HepG2 (cell line): ENCODE measurements around the gene PNLDC1. TPM values are rescaled to one million over a fixed set of nuclear protein-coding genes. Genes with fewer than 3 reads are reported as not detected.

Experiments used
- GPBP1L1 ChIP-seq: sonication (generic); formaldehyde crosslinking; IDR thresholded peaks from 2 replicates; pipeline ENCODE4 v1.5.0; 2020; ENCODE audit warnings: mild to moderate bottlenecking, missing genetic modification reagents
- JARID2 ChIP-seq: sonication (generic); formaldehyde crosslinking; IDR thresholded peaks from 2 replicates; pipeline ENCODE4 v1.8.1; 2023; ENCODE audit warnings: missing genetic modification reagents, inconsistent platforms; ENCODE audit not compliant: insufficient replicate concordance
- LCORL ChIP-seq, 2 experiments: fragments of 450-650 bp in 1 of 2; sonication (generic) in 1 of 2; formaldehyde crosslinking in 1 of 2; IDR thresholded peaks; 2 replicates each; pipeline versions ENCODE4 v1.5.0 to v1.6.1; 2017 to 2020; ENCODE audit warnings: antibody characterized with exemption in 1 of 2, missing genetic modification reagents in 1 of 2
- PREB ChIP-seq: sonication (generic); formaldehyde crosslinking; IDR thresholded peaks from 2 replicates; pipeline ENCODE4 v1.4.0; 2020; ENCODE audit warnings: missing genetic modification reagents
- REPIN1 ChIP-seq: sonication (generic); formaldehyde crosslinking; IDR thresholded peaks from 2 replicates; pipeline ENCODE4 v1.8.0; 2022; ENCODE audit warnings: missing genetic modification reagents, low read depth, mild to moderate bottlenecking, borderline replicate concordance
- RFXAP ChIP-seq: sonication (generic); formaldehyde crosslinking; IDR thresholded peaks from 2 replicates; pipeline ENCODE4 v1.4.0; 2020; ENCODE audit warnings: missing genetic modification reagents, borderline replicate concordance
- SIN3A ChIP-seq: IDR thresholded peaks from 2 replicates; pipeline ENCODE4 v1.6.1; 2011; ENCODE audit warnings: low read depth, mild to moderate bottlenecking, control low read depth, low read length, borderline replicate concordance
- SNAPC4 ChIP-seq: sonication (generic); formaldehyde crosslinking; IDR thresholded peaks from 2 replicates; pipeline ENCODE4 v1.4.0; 2020; ENCODE audit warnings: mild to moderate bottlenecking, missing genetic modification reagents
- TIGD3 ChIP-seq: sonication (generic); formaldehyde crosslinking; IDR thresholded peaks from 2 replicates; pipeline ENCODE4 v1.5.1; 2020; ENCODE audit warnings: mild to moderate bottlenecking, missing genetic modification reagents, borderline replicate concordance
- ZBTB44 ChIP-seq: sonication (generic); formaldehyde crosslinking; IDR thresholded peaks from 2 replicates; pipeline ENCODE4 v1.4.0; 2020; ENCODE audit warnings: missing genetic modification reagents
- ZNF20 ChIP-seq: sonication (generic); formaldehyde crosslinking; IDR thresholded peaks from 2 replicates; pipeline ENCODE4 v1.4.0; 2020; ENCODE audit warnings: mild to moderate bottlenecking, moderate library complexity, missing genetic modification reagents
- ZNF224 ChIP-seq: sonication (generic); formaldehyde crosslinking; IDR thresholded peaks from 2 replicates; pipeline ENCODE4 v1.5.0; 2020; ENCODE audit warnings: mild to moderate bottlenecking, missing genetic modification reagents
- ZNF230 ChIP-seq: sonication (generic); formaldehyde crosslinking; IDR thresholded peaks from 2 replicates; pipeline ENCODE4 v1.4.0; 2020; ENCODE audit warnings: mild to moderate bottlenecking, missing genetic modification reagents
- ZNF329 ChIP-seq: sonication (generic); formaldehyde crosslinking; IDR thresholded peaks from 2 replicates; pipeline ENCODE4 v1.9.0; 2021; ENCODE audit warnings: low read depth, mild to moderate bottlenecking, missing genetic modification reagents
- ZNF484 ChIP-seq: sonication (generic); formaldehyde crosslinking; IDR thresholded peaks from 2 replicates; pipeline ENCODE4 v1.5.1; 2020; ENCODE audit warnings: mild to moderate bottlenecking, low read depth, missing genetic modification reagents, borderline replicate concordance
- ZNF776 ChIP-seq: sonication (generic); formaldehyde crosslinking; IDR thresholded peaks from 2 replicates; pipeline ENCODE4 v1.4.0; 2020; ENCODE audit warnings: mild to moderate bottlenecking, missing genetic modification reagents
- ZNF792 ChIP-seq: IDR thresholded peaks from 2 replicates; pipeline ENCODE4 v1.6.1; 2016
- ZSCAN30 ChIP-seq: sonication (generic); formaldehyde crosslinking; IDR thresholded peaks from 2 replicates; pipeline ENCODE4 v1.5.0; 2020; ENCODE audit warnings: mild to moderate bottlenecking, missing genetic modification reagents
- polyA plus RNA-seq, 8 experiments: library from polyadenylated mRNA; depleted of rRNA in 3 of 8; stranded (reverse) in 7 of 8; unstranded in 1 of 8; fragments of >200 nt; fragmentation: Illumina TruSeq in 4 of 8; extraction: Trizol in 4 of 8; gene quantifications; 2 replicates each; pipeline versions ENCODE4 v1.2.1 to v1.2.3, GENCODE V29; 2011 to 2016; ENCODE audit warnings: low read depth in 4 of 8, missing spikeins in 1 of 8, mixed read lengths in 1 of 8; ENCODE audit not compliant: insufficient read depth in 1 of 8
- total RNA-seq, 5 experiments: library from RNA; depleted of rRNA; stranded (reverse); fragments of >200 nt; fragmentation: Illumina TruSeq; extraction: Trizol; gene quantifications; 2 replicates each; pipeline ENCODE4 v1.2.3, GENCODE V29; 2016; ENCODE audit warnings: low read depth in 1 of 5

Gene PNLDC1
- total and polyA plus RNA-seq, 2 of the 13 experiments (the other 11 are each of a cell fraction or from before 2014, with no cell fraction given): not detected

- TF ChIP-seq PREB (CRISPR knock-in tag) (no peak), GPBP1L1 (CRISPR knock-in tag) (no peak), TIGD3 (CRISPR knock-in tag) (no peak), ZNF776 (no peak; the same call in 1 of the 2 replicates), RFXAP (CRISPR knock-in tag) (no peak), JARID2 (CRISPR knock-in tag) (no peak), SIN3A (no peak), ZNF329 (no peak; the same call in 1 of the 2 replicates), ZBTB44 (CRISPR knock-in tag) (peak; percentile 81; the same call in 1 of the 2 replicates), REPIN1 (CRISPR knock-in tag) (peak; percentile 27; the same call in 1 of the 2 replicates), ZNF224 (CRISPR knock-in tag) (peak; percentile 67; the same call in 1 of the 2 replicates), ZNF792 (CRISPR knock-in tag) (no peak), ZNF484 (CRISPR knock-in tag) (no peak), ZSCAN30 (CRISPR knock-in tag) (no peak), ZNF230 (CRISPR knock-in tag) (no peak), ZNF20 (no peak), LCORL (IDR thresholded peaks at IDR 0.05) (no peak), LCORL (CRISPR knock-in tag; IDR thresholded peaks at IDR 0.05) (no peak), SNAPC4 (no peak)
These were observed 37.3 kb upstream of the PNLDC1 start (continued) for GRCh38 chr6:159762681-159763293.
